ENCODE data around the gene PMEPA1. TPM values are rescaled to one million over a fixed set of nuclear protein-coding genes. Genes with fewer than 3 reads are reported as not detected.

The PMEPA1 gene
- total RNA-seq, 1 donor from 2014 or later: 49.4 TPM

- no peaks in the 10 kb centered on the region for H3K27me3 ChIP-seq (ENCODE audit: insufficient read depth, low read length)
- H3K27ac ChIP-seq (ENCODE audit: low read depth, low read length): no peak overlapping the region
- no peak overlapping the region for H3K27ac Mint-ChIP-seq (ENCODE audit: unreplicated experiment)
- peaks cover 6% of the 10 kb centered on the region for H3K36me3 ChIP-seq (ENCODE audit: insufficient read depth, low read length)
- no peaks in the 10 kb centered on the region for H3K27me3 Mint-ChIP-seq (ENCODE audit: low read depth, unreplicated experiment)
- H3K4me2 ChIP-seq (ENCODE audit: low read length): no peak overlapping the region
- peaks cover 92% of the 10 kb centered on the region for H4K20me1 ChIP-seq (ENCODE audit: insufficient read depth, low read length)
- H3K4me1 Mint-ChIP-seq (ENCODE audit: low read depth, unreplicated experiment): peaks cover 7% of the 10 kb centered on the region
- no peak overlapping the region for H3K9ac ChIP-seq (ENCODE audit: low read length)
- no peaks in the 10 kb centered on the region for H3K9me3 Mint-ChIP-seq (ENCODE audit: unreplicated experiment)
- peaks cover 18% of the 10 kb centered on the region for H3K36me3 Mint-ChIP-seq (ENCODE audit: low read depth, unreplicated experiment)
- no peak overlapping the region for H3K4me3 ChIP-seq (ENCODE audit: insufficient read depth, low read depth, low read length)
- no peaks in the 10 kb centered on the region for H3K9me3 ChIP-seq (ENCODE audit: insufficient read depth, low read depth, low read length)
- TF ChIP-seq EZH2 (IDR thresholded peaks at IDR 0.05; ENCODE audit: insufficient read depth, low read length): no peak
- TF ChIP-seq CTCF (IDR thresholded peaks at IDR 0.05; ENCODE audit: insufficient read depth, low read depth, low read length): no peak
- FAIRE-seq: no peak
- peaks cover 64% of the 10 kb centered on the region for H3K79me2 ChIP-seq (ENCODE audit: insufficient read depth, low read length)
- no peak overlapping the region for H3K4me3 Mint-ChIP-seq (ENCODE audit: unreplicated experiment)
- peaks cover 11% of the 10 kb centered on the region for H3K4me1 ChIP-seq (ENCODE audit: insufficient read depth, low read length)
- no peak overlapping the region for H2AFZ ChIP-seq (ENCODE audit: low read depth, low read length)
- DNase-seq (ENCODE audit: low read depth): no peak
Observed at GRCh38 chr20:57656252-57656820, 53.5 kb downstream of the PMEPA1 start.

GRCh38 chr20:57655809-57656155 lies 54.0 kb downstream of the PMEPA1 start:
- no peak overlapping the region for H3K9ac ChIP-seq (ENCODE audit: low read length)
- TF ChIP-seq EZH2 (IDR thresholded peaks at IDR 0.05; ENCODE audit: insufficient read depth, low read length): no peak
- no peak for TF ChIP-seq CTCF (IDR thresholded peaks at IDR 0.05; ENCODE audit: insufficient read depth, low read depth, low read length)
- H3K9me3 ChIP-seq (ENCODE audit: insufficient read depth, low read depth, low read length): no peaks in the 10 kb centered on the region
- no peak overlapping the region for H3K4me3 ChIP-seq (ENCODE audit: insufficient read depth, low read depth, low read length)
- DNase-seq (ENCODE audit: low read depth) (no peak), FAIRE-seq (no peak)
- H3K36me3 ChIP-seq (ENCODE audit: insufficient read depth, low read length): peaks cover 9% of the 10 kb centered on the region
- peaks cover 59% of the 10 kb centered on the region for H3K79me2 ChIP-seq (ENCODE audit: insufficient read depth, low read length)
- no peak overlapping the region for H3K27ac Mint-ChIP-seq (ENCODE audit: unreplicated experiment)
- peaks cover 5% of the 10 kb centered on the region for H3K4me1 Mint-ChIP-seq (ENCODE audit: low read depth, unreplicated experiment)
- H3K9me3 Mint-ChIP-seq (ENCODE audit: unreplicated experiment): no peaks in the 10 kb centered on the region
- H3K36me3 Mint-ChIP-seq (ENCODE audit: low read depth, unreplicated experiment): peaks cover 18% of the 10 kb centered on the region
- peaks cover 11% of the 10 kb centered on the region for H3K4me1 ChIP-seq (ENCODE audit: insufficient read depth, low read length)
- no peaks in the 10 kb centered on the region for H3K27me3 ChIP-seq (ENCODE audit: insufficient read depth, low read length)
- no peak overlapping the region for H2AFZ ChIP-seq (ENCODE audit: low read depth, low read length)
- peaks cover 90% of the 10 kb centered on the region for H4K20me1 ChIP-seq (ENCODE audit: insufficient read depth, low read length)
- H3K27ac ChIP-seq (ENCODE audit: low read depth, low read length): no peak overlapping the region
- no peak overlapping the region for H3K4me2 ChIP-seq (ENCODE audit: low read length)
- no peaks in the 10 kb centered on the region for H3K27me3 Mint-ChIP-seq (ENCODE audit: low read depth, unreplicated experiment)
- H3K4me3 Mint-ChIP-seq (ENCODE audit: unreplicated experiment): no peak overlapping the region

GRCh38 chr20:57654998-57655808 lies 54.6 kb downstream of the PMEPA1 start:
- no peak overlapping the region for H3K4me3 Mint-ChIP-seq (ENCODE audit: unreplicated experiment)
- H4K20me1 ChIP-seq (ENCODE audit: insufficient read depth, low read length): peaks cover 90% of the 10 kb centered on the region
- no peak overlapping the region for H3K4me2 ChIP-seq (ENCODE audit: low read length)
- H3K36me3 Mint-ChIP-seq (ENCODE audit: low read depth, unreplicated experiment): peaks cover 18% of the 10 kb centered on the region
- no peak for TF ChIP-seq EZH2 (IDR thresholded peaks at IDR 0.05; ENCODE audit: insufficient read depth, low read length)
- no peak for TF ChIP-seq CTCF (IDR thresholded peaks at IDR 0.05; ENCODE audit: insufficient read depth, low read depth, low read length)
- H3K9me3 Mint-ChIP-seq (ENCODE audit: unreplicated experiment): no peaks in the 10 kb centered on the region
- no peak overlapping the region for H3K4me3 ChIP-seq (ENCODE audit: insufficient read depth, low read depth, low read length)
- peaks cover 15% of the 10 kb centered on the region for H3K36me3 ChIP-seq (ENCODE audit: insufficient read depth, low read length)
- H3K27me3 ChIP-seq (ENCODE audit: insufficient read depth, low read length): no peaks in the 10 kb centered on the region
- peaks cover 53% of the 10 kb centered on the region for H3K79me2 ChIP-seq (ENCODE audit: insufficient read depth, low read length)
- H3K27me3 Mint-ChIP-seq (ENCODE audit: low read depth, unreplicated experiment): no peaks in the 10 kb centered on the region
- no peaks in the 10 kb centered on the region for H3K9me3 ChIP-seq (ENCODE audit: insufficient read depth, low read depth, low read length)
- no peak overlapping the region for H3K27ac ChIP-seq (ENCODE audit: low read depth, low read length)
- DNase-seq (ENCODE audit: low read depth): no peak
- no peak for FAIRE-seq
- H3K9ac ChIP-seq (ENCODE audit: low read length): no peak overlapping the region
- H2AFZ ChIP-seq (ENCODE audit: low read depth, low read length): no peak overlapping the region
- H3K4me1 Mint-ChIP-seq (ENCODE audit: low read depth, unreplicated experiment): peaks cover 4% of the 10 kb centered on the region
- peaks cover 11% of the 10 kb centered on the region for H3K4me1 ChIP-seq (ENCODE audit: insufficient read depth, low read length)
- no peak overlapping the region for H3K27ac Mint-ChIP-seq (ENCODE audit: unreplicated experiment)
